DLD1 (cell line): ENCODE data around the gene PRDM15.

Source experiments
- in situ Hi-C: cut with HindIII; loops from 2 replicates; pipeline ENCODE4 v1.10.0; 2017; ENCODE audit warnings: low sequenced_read_pairs

The PRDM15 gene

DNA sequence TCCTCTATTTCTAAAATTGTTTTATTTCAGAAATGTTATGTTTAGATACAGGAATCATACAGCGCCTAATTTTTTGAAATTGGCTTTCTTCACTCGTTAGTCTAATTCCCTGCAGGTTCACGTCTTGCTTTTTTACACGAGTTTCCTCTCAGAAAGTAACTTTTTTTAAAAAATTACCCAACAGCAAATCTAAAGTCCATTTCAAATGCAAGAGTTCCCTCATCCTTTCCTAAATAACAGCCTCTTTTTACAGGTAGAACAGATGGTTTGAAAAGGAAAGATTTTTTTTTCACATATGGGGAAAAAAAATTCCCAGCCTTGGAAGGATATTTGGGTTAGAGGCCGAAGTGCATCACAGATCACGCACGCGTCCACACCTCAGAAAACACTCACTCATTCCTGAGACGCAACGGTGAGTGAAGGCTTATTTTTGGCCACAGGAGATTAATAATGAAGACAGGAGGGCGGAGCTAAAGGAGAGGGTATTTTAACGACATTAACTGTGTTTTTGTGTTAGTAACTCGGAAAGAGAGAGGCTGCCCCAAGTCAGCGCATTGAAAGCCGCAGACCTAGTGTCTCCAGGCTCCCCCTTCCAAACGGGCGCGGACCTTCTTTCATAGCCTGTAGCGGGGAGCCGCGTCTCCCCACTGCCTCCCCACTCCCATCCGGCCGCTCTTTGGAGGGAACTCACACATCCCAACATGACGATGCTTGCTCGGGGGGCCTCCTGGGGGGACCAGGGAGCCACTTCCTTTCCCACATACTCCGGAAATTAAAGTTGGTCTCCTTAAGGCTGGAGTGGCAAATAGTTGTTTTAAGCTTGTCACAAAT, 111.3 kb downstream of the PRDM15 start:
- in situ Hi-C loops, result loop anchor here (5.0 to 25.0 kb wide), 3 partner anchors 36 to 156 kb away; no protein-coding TSS in a partner anchor

DNA sequence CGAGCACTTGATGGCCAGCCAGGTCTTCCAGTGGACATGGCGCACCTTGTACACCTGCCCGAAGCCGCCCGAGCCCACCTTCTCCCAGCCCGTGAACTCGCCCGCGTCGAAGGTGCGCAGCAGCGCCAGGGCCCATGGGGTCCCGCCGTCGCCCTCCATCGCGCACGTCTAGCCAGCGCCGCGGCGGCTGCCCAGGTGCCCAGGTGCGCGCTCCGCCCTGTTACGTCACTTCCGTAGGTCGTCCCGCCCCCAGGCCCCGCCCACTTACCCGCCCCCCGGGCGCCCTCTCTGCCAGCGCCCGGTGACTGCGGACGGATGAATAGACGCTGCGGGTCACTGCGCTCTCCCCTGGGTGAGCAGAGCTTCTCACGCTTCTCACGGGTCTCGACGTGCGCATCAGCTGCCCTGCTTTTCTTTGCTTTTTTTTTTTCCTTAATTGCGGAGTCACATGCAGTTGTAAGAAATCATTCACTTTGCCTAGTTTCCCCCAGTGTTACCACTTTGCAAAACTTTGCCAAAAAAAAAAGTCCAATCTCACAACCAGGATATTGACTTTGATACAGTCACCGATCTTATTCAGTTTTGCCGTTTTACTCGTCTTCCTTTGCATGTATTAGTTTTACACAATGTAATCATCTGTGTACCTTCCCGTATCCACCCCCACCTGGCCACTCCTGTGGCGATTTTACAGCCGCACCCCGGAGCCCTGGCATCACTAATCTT, 112.1 kb downstream of the PRDM15 start, which contains the start of gene RIPK4:
Gene RIPK4 (minus strand): TSS at position 170 of the 723 bp plus-strand sequence. CDS start 11 bp downstream, at position 159.
- in situ Hi-C loops, result loop anchor here (5.0 to 25.0 kb wide), 3 partner anchors 35 to 155 kb away; no protein-coding TSS in a partner anchor

DNA sequence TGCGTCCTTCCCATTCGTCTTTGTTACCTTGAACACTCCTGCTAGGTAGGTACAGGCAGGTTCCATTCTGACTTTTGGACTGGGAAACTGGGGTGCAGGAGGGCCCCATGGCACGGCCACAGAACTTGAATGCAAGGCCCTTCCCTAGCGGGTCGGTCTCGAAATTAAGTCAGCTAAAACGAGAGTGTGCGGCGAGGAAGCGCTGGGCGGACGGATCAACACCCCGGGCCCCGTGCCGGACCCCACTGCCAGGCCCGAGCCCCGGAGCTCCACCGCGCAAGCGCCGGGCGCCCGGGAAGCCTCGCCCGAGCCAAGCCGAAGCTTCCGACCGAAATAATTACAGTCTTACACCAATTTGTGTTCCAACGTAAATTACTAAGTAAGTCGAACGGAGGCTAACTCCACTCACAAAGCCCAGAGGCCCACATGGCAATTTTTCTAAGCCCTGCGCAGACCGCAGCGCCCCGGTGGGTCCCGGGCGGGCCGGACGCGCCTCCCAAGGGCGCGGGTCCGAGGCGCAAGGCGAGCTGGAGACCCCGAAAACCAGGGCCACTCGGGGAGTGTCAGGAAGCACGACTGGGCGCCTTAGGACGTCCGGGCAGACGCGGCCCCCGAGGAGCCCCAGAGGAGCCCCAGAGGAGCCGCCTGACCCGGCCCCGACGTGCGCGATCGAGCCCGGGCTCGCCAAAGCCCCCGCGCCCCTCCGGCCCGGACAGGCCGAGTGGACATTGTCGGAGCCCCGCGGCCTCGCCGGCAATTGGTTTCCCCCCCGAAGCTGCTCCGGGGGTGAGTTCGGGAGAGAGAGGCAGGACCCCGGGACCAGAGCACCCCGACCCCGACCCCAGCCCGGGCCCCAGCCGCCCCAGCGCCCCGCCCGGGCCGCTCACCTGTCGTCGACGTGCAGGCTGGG, 112.9 kb downstream of the PRDM15 start:
- in situ Hi-C loops, result loop anchor here (5.0 to 25.0 kb wide), 3 partner anchors 34 to 154 kb away; no protein-coding TSS in a partner anchor

DNA sequence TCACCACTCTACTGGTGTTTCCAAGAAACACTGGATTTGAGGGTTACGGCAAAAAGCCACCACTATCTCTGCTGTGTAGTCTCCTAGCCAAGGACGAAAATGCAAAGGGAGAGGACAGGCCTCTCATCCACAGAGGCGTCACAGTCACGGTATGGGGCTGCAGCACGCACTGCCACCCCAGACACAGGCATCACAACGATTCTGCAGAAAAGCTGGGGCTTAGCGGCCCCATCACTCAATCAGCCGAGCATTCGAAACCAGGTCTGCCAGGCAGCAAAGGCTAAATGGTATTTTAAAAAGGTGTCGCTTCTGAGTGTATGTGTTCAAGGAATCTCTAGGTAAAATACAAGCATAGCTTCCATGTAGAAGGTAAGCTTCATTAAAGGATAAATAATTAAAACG, 113.7 kb downstream of the PRDM15 start:
- in situ Hi-C loops, result loop anchor here (5.0 to 25.0 kb wide), 3 partner anchors 33 to 153 kb away; no protein-coding TSS in a partner anchor

DNA sequence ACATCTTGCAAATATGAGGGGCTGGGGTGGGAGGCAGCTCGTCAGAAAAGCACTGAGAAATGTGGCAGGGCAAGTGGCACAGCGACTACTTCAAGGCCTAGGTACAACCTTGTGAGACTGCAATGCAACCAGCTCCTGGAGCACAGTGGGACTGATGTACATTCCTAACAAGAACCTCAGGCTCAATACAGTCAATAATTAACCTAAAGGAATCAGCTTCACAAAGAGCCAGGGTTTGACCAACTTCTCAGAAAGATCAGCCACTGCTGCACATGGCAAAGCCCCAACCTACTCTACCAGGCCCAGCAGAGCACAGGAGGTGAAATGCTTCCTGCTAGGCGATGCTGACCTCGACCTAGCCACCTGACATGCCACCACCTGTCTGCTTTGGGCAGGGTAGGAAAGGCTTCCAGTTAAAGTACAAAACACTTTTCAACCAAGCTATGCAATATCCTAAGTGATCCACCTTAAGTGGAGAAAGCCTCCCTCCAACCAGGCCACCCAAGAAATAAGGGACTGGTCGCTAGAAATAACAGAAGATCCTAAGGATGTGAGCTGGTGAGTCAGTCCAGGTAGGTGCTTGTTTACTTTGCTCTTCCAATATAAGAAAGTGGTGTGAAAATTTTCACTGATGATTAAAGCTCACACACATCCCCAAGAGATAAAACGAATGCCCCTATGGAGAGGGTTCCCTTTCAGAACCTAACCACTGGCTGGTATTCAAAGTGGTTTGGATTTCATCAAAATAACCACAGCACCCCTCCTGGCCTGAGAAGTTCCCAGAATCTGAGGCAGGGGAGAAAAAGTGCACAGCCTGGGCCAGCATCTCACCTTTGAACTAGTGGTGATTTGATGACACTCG, 114.4 kb downstream of the PRDM15 start:
- in situ Hi-C loops, result loop anchor here (5.0 to 25.0 kb wide), 3 partner anchors 32 to 152 kb away; no protein-coding TSS in a partner anchor

DNA sequence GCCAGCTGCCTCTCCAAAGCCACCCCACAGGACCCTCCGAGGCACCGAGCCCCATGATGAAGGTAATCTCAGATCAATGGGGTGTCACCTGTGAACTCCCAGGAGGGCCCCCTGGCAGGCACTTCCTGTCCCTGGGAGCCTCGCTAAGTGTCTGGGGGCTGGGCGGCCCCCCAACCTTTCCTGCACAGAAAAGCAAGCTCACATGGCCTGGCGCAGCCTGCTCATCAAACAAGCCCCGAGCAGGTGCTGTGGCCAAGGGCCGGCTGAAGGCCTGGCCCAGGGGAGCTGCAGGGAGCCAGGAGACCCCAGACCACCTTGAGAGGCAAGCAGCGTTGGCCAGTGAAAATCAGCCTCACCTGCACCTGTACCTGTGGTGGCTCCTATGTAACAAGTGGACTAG, 115.1 kb downstream of the PRDM15 start:
- in situ Hi-C loops, result loop anchor here (10.0 to 25.0 kb wide), 2 partner anchors 89 to 152 kb away; no protein-coding TSS in a partner anchor

DNA sequence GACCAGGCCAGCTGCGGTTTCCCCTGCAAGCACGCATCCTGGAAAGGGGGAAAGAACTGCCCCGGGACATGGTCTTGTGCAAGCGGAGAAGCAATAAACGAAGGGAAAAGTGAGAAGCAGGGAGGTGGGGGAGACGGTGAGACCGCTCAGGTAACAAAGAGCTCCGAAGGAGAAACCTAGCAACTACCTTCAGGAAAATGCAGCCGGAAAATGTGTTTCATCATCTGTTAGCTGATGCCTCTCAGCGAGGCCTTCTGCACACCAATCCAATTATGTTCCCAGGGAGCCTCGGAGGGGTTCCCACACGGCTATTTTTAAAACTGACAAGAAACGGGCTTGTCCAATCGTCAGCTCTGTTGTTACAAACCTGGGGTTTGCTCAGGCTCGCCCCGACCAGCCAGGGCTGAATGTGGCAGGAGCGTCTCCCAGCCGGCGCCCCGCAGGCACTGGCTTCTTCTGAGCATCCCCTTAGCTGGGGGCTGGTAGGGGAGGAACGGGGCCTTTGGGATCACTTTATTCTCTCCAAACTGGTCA, 115.7 kb downstream of the PRDM15 start:
- in situ Hi-C loops, result loop anchor here (10.0 to 25.0 kb wide), 2 partner anchors 89 to 151 kb away; no protein-coding TSS in a partner anchor

DNA sequence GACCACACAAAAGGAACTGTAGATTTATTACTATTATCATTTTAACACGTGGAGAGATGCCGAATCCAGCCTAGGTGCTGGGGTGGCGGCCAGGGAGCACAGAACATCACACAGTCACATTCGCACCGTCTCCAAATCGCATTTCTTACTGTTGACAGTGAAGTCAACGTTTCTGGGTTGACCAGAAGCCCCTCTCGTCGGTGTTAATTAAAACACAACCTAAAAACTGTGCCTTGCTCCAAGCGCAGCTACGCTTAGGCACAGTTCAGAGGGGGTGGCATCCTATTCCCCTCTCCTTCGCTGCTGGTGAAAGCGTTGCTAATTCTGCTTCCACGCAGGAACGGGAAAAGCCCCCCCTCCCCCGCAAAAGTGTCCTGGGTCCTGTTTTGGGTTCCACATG, 116.4 kb downstream of the PRDM15 start:
- in situ Hi-C loops, result loop anchor here (10.0 to 25.0 kb wide), 2 partner anchors 88 to 150 kb away; no protein-coding TSS in a partner anchor

DNA sequence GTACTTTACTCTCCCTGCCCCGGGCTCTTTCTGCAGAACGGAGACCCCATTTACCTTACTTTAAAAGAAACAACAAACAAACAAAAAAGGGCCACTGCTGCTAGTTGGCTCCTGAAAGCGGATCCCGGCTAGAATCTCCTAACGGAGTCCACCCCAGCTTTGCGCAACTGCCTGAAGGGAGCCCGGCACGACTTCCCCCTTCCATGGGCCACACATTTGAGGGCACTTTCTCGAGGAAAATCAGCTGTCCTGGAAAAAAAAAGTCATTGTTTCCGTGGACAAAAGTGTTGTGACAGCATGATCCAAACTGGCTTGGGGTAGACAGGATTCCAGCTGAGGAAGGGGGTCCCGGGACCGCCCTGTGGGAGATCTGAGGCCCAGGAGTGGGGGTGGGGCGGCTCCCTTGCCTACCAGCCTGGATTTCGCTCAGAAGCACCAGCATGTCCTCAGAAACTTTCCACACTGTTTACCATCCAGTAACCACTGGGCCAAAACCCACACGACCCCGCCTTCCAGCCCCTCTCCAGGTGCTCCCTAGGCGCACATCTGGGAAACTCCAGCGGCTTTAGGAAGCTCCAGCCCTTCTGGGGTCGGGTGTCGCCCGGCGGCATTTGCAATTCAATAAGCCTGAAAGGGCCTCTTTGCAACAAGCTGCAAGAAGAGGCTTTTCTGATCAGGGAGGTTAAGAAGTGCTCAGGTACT, 117.1 kb downstream of the PRDM15 start:
- in situ Hi-C loops, result loop anchor here (10.0 to 25.0 kb wide), 2 partner anchors 87 to 150 kb away; no protein-coding TSS in a partner anchor

DNA sequence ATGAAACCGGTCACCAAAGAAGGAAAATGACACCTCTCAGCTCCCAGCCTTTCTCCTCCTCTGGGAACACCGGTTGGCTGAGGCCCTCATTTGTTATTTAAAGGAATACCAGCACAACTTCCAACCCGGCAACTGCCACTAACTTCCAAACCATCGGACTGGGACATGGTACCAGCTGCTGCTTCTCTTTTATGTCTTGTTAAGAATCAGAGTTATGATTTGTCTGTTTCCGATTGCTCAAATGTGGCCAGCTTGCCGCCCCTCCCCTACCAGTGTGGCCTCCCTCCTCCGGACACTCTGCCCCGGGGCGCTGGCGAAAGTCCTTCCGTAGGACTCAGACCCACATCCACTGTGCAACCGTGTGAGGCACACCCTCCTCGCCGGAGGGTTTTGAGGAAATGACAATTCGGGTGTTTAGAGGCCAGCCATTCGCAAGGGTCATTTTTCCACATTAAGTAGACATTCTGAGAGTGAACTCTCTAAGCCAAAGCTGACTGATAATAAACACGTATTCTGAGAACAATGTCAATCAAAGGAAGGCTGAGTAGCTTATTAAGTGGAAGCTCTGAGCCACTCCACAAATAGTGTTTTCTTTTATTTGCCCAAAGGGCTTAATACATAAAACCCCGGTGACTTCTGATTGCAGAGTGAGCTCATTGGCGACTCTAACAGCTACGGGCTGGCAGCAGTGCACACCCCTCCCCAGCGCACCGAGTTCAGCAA, 117.8 kb downstream of the PRDM15 start:
- in situ Hi-C loops, result loop anchor here (10.0 to 25.0 kb wide), 2 partner anchors 87 to 149 kb away; no protein-coding TSS in a partner anchor

DNA sequence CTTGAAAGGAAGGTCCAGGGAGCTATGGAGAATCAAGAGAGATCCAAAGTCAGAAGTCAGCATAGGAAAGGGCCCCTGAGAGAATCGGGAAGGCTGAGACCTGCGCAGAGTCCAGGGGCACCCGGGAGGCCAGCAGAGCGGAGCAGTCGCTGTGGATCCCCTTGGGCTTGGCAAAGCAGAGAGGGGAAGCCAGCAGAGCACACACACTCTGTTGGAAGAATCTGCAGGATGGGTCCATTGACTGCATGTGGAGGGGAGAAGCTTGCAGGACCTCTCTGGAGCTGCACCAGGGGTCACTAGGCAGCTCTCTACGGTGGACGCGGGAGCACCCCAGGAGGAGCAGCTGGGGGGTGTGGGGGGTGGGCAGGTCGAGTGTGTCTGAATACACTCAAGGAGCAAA, 118.7 kb downstream of the PRDM15 start:
- in situ Hi-C loops, result loop anchor here (10.0 to 25.0 kb wide), 2 partner anchors 86 to 148 kb away; no protein-coding TSS in a partner anchor

DNA sequence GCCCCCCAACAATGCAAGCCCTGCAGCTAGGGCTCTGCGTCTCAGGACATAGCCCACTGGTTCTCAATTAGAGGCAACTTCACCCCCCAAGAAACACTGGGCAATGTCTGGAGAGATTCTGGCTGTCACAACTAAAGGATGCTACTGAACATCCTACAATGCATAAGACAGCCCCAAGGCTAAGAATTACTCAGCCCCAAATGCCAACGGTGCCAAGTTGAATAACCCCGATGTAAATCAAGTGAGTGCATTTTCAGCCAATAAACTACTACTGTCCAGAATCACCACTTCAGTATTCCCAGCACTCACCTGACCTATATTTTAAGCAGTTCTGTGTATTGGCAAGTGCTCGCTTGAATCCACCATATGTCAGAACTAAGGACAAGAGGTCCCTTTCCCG, 119.2 kb downstream of the PRDM15 start:
- in situ Hi-C loops, result loop anchor here (10.0 to 25.0 kb wide), 2 partner anchors 85 to 148 kb away; no protein-coding TSS in a partner anchor

DNA sequence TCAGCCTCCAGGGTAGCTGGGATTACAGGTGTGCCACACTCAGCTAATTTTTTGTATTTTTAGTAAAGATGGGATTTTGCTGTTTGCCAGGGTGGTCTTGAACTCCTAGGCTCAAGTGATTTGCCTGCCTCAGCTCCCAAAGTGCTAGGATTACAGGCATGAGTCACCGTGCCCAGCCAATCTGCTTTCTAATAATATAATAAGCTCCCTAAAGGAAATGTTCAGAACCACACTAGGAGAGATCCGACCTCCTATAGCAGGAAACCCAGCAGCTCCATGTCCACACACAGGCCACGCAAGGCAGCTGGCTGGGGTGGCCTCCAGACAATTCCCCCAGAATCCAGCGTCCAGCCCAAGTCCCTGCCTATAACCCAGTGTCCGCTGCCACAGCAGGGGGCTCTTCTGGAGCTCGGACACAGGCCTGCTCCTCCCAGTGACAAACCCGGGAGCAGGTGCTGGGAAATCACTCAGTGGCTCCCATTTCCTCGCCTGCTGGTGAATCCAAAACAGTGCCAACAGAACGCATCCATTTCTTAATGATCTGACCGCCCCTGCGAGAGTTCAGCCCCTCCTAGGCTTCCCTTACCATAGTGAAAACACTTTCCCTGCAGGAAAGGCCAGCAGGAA, 119.8 kb downstream of the PRDM15 start:
- in situ Hi-C loops, result loop anchor here (25.0 kb wide), 1 partner anchor 147 kb away; no protein-coding TSS in a partner anchor

DNA sequence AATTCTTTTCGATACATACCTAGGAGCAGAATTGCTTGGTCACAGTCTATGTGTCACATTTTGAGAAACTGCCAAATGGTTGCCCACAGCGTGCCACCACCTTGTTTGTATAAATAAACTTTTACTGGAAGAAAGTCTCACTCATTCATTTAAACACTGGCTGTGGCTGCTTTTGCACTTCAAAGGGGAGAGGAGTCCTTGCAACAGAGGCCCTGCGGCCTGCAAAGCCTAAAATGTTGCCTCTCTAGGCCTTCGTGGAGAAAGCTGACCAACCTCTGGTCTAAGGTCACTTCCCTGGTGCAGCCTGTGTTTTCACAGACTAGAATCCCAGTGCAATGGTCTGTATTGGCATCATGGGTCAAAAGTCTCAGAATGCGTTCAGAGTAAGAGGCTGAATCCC, 120.6 kb downstream of the PRDM15 start:
- in situ Hi-C loops, result loop anchor here (25.0 kb wide), 1 partner anchor 146 kb away; no protein-coding TSS in a partner anchor

DNA sequence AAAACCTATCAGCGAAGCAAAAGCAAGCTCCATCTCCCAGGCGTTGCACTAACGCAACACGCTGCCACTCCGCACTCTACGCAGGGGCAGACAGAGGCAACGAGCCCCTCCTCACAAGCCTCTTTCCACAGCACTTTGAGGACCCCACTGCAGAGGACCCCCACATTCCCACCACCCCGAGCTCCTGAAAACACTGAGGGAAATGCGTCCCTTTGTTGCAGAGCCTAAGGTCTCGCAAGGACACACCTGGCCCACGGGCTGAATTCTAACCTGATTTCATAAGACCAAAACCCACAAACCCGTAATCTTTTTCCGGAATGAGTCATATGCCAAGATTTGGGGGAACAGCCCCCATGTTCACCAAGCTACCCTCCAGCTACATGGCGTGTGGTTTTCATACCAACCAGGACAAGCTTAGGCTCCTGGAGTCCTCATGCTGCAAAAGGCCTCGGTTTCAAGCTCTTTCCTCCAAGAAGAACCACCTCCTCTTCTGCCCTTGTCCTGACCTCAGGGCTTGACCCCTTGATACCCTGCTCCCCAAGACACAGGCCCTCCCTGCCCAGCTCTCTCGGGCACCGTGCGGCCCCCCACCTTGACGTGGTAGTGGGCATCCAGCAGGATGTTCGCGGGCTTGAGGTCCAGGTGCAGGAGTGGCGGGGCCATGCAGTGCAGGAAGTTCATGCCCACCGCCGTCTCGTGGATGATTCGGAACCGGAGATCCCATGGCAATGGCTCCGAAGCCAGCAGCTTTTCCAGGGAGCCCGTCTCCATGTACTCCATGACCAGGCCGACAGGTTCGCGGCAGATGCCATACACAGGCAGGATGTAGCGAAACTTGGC, 123.0 kb downstream of the PRDM15 start:
- in situ Hi-C loops, result loop anchor here (25.0 kb wide), 1 partner anchor 144 kb away; no protein-coding TSS in a partner anchor
